ENCODE measurements around the gene CCHCR1. TPM values are rescaled to one million over a fixed set of nuclear protein-coding genes. Genes with fewer than 3 reads are reported as not detected.

The CCHCR1 gene
- total RNA-seq, 2 donors from 2014 or later = 15.6 to 28.7 TPM

DNA sequence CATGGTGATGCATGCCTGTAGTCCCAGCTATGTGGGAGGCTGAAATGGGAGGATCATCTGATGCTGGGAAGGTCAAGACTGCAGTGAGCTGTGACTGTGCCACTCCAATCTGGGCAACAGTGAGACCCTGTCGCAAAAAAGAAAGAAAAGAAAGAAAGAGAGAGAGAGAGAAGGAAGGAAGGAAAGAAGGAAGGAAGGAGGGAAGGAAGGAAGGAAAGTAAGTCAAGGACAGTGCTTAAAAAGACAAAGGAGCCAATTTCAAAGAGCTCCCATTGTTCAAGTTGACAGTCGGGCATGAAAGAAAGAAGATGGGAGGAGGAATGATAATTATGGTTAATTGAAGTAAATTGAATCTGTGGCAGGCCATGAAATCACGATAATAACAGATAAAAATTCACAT, 61.4 kb downstream of the CCHCR1 start:
- Histone ChIP-seq H3K4me3 (no peak overlapping the region), H3K27me3 (no peaks in the 10 kb centered on the region), H3K36me3 (replicated peaks in 1 of 2; ENCODE audit: insufficient read depth in 1 of 2, low read depth in 2 of 2) (no peaks in the 10 kb centered on the region), H3K9me3 (no peaks in the 10 kb centered on the region), H3K4me1 (peaks cover 13% of the 10 kb centered on the region), H3K27ac (no peak overlapping the region)
- DNase-seq (no peak), ATAC-seq (no peak)
- 75 to 77% methylated on average over 3 of the region's 3 CpGs for WGBS, 2 donors
- TF ChIP-seq, protein P1, sequence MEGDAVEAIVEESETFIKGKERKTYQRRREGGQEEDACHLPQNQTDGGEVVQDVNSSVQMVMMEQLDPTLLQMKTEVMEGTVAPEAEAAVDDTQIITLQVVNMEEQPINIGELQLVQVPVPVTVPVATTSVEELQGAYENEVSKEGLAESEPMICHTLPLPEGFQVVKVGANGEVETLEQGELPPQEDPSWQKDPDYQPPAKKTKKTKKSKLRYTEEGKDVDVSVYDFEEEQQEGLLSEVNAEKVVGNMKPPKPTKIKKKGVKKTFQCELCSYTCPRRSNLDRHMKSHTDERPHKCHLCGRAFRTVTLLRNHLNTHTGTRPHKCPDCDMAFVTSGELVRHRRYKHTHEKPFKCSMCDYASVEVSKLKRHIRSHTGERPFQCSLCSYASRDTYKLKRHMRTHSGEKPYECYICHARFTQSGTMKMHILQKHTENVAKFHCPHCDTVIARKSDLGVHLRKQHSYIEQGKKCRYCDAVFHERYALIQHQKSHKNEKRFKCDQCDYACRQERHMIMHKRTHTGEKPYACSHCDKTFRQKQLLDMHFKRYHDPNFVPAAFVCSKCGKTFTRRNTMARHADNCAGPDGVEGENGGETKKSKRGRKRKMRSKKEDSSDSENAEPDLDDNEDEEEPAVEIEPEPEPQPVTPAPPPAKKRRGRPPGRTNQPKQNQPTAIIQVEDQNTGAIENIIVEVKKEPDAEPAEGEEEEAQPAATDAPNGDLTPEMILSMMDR (IDR thresholded peaks at IDR 0.05) = no peak
- TF ChIP-seq POLR2A (IDR thresholded peaks at IDR 0.05) = no peak
- intact Hi-C loops (cut with DNase I) = no loop called here

DNA sequence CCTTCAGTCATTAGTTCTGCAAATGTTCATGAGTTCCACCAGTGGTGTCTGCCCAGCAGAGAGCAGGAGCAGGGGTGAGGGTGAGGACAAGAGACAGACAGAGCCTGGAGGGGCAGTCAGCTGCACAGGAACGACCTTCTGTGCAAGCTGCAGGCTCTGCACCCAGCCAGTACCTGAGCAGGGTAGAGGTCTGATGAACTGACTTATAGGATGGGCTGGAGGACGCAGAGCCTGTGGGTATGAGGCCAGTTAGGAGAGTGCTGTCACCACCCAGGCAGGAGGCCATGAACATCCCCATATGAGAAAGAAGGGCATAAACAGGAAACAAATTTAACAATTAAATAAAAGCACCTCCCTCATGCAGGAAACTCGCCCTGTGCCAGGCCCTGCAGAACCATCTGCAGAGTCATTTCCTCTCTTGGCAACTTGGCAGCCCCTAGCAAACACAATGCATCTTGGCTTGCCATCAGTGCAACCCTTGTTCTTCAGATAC, 63.2 kb downstream of the CCHCR1 start:
- peak overlapping the region in 2 of 4 donors; percentile 39 to 41 for H3K27ac ChIP-seq
- H3K27me3 ChIP-seq = no peaks in the 10 kb centered on the region
- DNase-seq = peak in 1 of 4 donors; percentile 24
- intact Hi-C loops (cut with DNase I) = no loop called here
- WGBS, 2 donors = 39 to 47% methylated on average over 3 of the region's 3 CpGs
- no peaks in the 10 kb centered on the region for H3K36me3 ChIP-seq (replicated peaks in 1 of 2; ENCODE audit: insufficient read depth in 1 of 2, low read depth in 2 of 2)
- no peak overlapping the region for H3K4me3 ChIP-seq
- TF ChIP-seq POLR2A (IDR thresholded peaks at IDR 0.05) = no peak
- TF ChIP-seq, protein P1 (IDR thresholded peaks at IDR 0.05) = no peak
- no peaks in the 10 kb centered on the region for H3K9me3 ChIP-seq
- H3K4me1 ChIP-seq = peaks cover 13% of the 10 kb centered on the region
- peak; percentile 51 for ATAC-seq

DNA sequence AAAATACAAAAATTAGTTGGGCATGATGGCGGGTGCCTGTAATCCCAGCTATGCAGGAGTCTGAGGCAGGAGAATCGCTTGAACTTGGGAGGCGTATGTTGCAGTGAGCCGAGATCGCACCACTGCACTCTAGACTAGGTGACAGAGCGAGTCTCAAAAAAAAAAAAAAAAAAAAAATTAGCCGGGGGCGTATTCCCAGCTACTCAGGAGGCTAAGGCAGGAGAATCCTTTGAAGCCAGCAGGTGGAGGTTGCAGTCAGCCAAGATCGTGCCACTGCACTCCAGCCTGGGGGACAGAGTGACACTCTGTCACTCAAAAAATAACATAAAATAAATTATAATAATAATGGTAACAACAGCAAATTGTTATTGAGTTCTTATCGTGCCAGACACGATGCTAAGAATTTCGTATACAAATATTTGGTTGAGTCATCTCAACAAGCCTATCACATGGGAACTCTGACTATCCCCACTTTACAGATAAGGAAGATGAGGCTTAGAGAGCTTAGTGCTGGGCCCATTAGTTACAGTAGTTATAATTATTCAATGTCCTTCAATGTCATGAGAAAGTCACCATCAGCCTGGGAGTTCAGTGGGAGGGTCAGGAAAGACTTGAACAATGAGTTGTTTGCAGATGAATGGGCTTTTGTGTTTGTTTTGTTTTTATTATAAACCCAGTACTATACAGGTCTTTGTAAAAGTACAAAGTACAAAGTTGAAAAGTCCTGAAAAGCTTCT, 64.7 kb downstream of the CCHCR1 start:
- Histone ChIP-seq H3K9me3 (no peaks in the 10 kb centered on the region), H3K4me3 (no peak overlapping the region), H3K36me3 (replicated peaks in 1 of 2; ENCODE audit: insufficient read depth in 1 of 2, low read depth in 2 of 2) (no peaks in the 10 kb centered on the region), H3K27me3 (no peaks in the 10 kb centered on the region), H3K27ac (peak overlapping the region in 1 of 4 donors; percentile 7), H3K4me1 (peaks cover 13% of the 10 kb centered on the region)
- no peak for TF ChIP-seq POLR2A (IDR thresholded peaks at IDR 0.05)
- TF ChIP-seq, protein P1 (IDR thresholded peaks at IDR 0.05) = no peak
- no peak for DNase-seq
- ATAC-seq = peak; percentile 41
- intact Hi-C loops (cut with DNase I) = no loop called here
- 69 to 72% methylated on average over 12 of the region's 12 CpGs for WGBS, 2 donors

Small RNAs within 50 kb of the gene (small RNA-seq; reads per million reads assigned to genes)
- not detected for gene POLR2LP1

Other genes starting within 250 kb of the CCHCR1 start
- 10 to 100 TPM in 1 of 2 donors, under 1 TPM in 1; 0.66 to 27.2 TPM for gene GTF2H4, start 249.6 kb downstream of the CCHCR1 start, total RNA-seq
- 10 to 100 TPM; 16.6 to 29.7 TPM for gene VARS2, start 243.6 kb downstream of the CCHCR1 start, total RNA-seq
- gene SFTA2, start 225.6 kb downstream of the CCHCR1 start, total RNA-seq = 1 to 10 TPM in 1 of 2 donors, not detected in 1; 5.2 TPM
- under 1 TPM; under 0.01 to 0.52 TPM for gene MUCL3, start 216.8 kb downstream of the CCHCR1 start, total RNA-seq
- not detected for gene MUC21, start 174.1 kb downstream of the CCHCR1 start, total RNA-seq
- gene MUC22, start 147.3 kb downstream of the CCHCR1 start, total RNA-seq = not detected
- not detected for gene C6orf15, start 45.2 kb downstream of the CCHCR1 start, total RNA-seq
- gene PSORS1C1, start 43.0 kb downstream of the CCHCR1 start, total RNA-seq = 1 to 10 TPM; 1.6 to 3.4 TPM
- not detected for gene CDSN, start 37.4 kb downstream of the CCHCR1 start, total RNA-seq
- not detected for gene PSORS1C2, start 18.7 kb downstream of the CCHCR1 start, total RNA-seq
- gene TCF19, start 787 bp upstream of the CCHCR1 start, total RNA-seq = 1 to 10 TPM; 1.8 to 2.0 TPM
- gene POU5F1, start 12.9 kb upstream of the CCHCR1 start, total RNA-seq = 10 to 100 TPM in 1 of 2 donors, 1 to 10 TPM in 1; 4.9 to 37.6 TPM
- gene HLA-C, start 114.3 kb upstream of the CCHCR1 start, total RNA-seq = 100 to 1,000 TPM in 1 of 2 donors, 10 to 100 TPM in 1; 93.9 to 364 TPM
- gene HLA-B, start 199.4 kb upstream of the CCHCR1 start, total RNA-seq = 100 to 1,000 TPM; 316 to 342 TPM
- gene MICA, start 245.8 kb upstream of the CCHCR1 start, total RNA-seq = 10 to 100 TPM in 1 of 2 donors, 1 to 10 TPM in 1; 8.3 to 10.9 TPM

Data from body of pancreas (tissue), 4 donors.